T47D (cell line): ENCODE measurements around the gene BSN.

Source experiments
- DNase-seq, 2 experiments: peaks; one replicate each; pipeline versions ENCODE4 v3.0.0 to v3.0.0-alpha.2; 2011 to 2012; ENCODE audit warnings: low read depth in 1 of 2, low spot score in 1 of 2
- JUND ChIP-seq: IDR thresholded peaks from 2 replicates; pipeline ENCODE4 v1.6.1; 2012; ENCODE audit warnings: low read depth
- in situ Hi-C: cut with HindIII; loops from 2 replicates; pipeline ENCODE4 v1.10.0; 2016; ENCODE audit warnings: low sequenced_read_pairs, low pct_unique_long_range_greater_than_20kb

The BSN gene

GRCh38 chr3:49523756-49524747 is 30.2 kb upstream of the BSN start:
- in situ Hi-C loops: no loop called here
- no peak for TF ChIP-seq JUND
- DNase-seq: no peak

- in situ Hi-C loops: no loop called here
- no peak for DNase-seq
- no peak for TF ChIP-seq JUND
Measured at GRCh38 chr3:49529567-49529966, 24.7 kb upstream of the BSN start.

- TF ChIP-seq JUND: no peak
- in situ Hi-C loops: no loop called here
- no peak for DNase-seq
Measured at GRCh38 chr3:49530231-49530630, 24.0 kb upstream of the BSN start.

DNA sequence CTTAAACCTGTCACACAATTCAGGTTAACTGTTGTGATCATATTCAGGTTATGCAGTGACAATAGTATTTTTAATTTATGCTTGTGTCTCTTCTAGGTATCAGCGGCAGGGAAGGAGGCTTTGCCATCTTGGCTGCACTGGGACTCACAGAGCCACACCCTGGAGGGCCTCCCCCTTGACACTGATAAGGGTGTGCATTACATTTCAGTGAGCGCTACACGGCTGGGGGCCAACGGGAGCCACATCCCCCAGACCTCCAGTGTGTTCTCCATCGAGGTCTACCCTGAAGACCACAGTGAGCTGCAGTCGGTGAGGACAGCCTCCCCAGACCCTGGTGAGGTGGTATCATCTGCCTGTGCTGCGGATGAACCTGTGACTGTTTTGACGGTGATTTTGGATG is 23.6 kb upstream of the BSN start:
- no peak for DNase-seq
- no peak for TF ChIP-seq JUND
- in situ Hi-C loops: no loop called here

DNA sequence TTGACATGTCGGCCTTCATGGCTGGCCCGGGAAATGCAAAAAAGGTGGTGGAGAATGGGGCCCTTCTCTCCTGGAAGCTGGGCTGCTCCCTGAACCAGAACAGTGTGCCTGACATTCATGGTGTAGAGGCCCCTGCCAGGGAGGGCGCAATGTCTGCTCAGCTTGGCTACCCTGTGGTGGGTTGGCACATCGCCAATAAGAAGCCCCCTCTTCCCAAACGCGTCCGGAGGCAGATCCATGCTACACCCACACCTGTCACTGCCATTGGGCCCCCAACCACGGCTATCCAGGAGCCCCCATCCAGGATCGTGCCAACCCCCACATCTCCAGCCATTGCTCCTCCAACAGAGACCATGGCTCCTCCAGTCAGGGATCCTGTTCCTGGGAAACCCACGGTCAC is 23.1 kb upstream of the BSN start:
- TF ChIP-seq JUND: no peak
- in situ Hi-C loops: no loop called here
- DNase-seq: no peak

DNA sequence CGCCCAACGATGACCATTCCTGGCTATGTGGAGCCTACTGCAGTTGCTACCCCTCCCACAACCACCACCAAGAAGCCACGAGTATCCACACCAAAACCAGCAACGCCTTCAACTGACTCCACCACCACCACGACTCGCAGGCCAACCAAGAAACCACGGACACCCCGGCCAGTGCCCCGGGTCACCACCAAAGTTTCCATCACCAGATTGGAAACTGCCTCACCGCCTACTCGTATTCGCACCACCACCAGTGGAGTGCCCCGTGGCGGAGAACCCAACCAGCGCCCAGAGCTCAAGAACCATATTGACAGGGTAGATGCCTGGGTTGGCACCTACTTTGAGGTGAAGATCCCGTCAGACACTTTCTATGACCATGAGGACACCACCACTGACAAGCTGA is 22.6 kb upstream of the BSN start:
- in situ Hi-C loops: no loop called here
- no peak for DNase-seq
- TF ChIP-seq JUND: no peak

DNA sequence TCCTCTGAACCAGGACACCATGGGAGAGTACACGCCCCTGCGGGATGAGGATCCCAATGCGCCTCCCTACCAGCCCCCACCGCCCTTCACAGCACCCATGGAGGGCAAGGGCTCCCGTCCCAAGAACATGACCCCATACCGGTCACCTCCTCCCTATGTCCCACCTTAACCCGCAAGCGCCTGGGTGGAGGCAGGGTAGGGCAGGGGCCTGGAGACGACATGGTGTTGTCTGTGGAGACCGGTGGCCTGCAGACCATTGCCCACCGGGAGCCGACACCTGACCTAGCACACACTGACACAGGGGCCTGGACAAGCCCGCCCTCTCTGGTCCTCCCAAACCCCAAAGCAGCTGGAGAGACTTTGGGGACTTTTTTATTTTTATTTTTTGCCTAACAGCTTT is 21.2 kb upstream of the BSN start:
- in situ Hi-C loops: no loop called here
- no peak for TF ChIP-seq JUND
- no peak for DNase-seq

- no peak for TF ChIP-seq JUND
Measured at GRCh38 chr3:49533786-49534519, 20.3 kb upstream of the BSN start.

GRCh38 chr3:49534581-49535441 is 19.5 kb upstream of the BSN start:
- in situ Hi-C loops: no loop called here
- TF ChIP-seq JUND: no peak
- no peak for DNase-seq

More at GRCh38 chr3:49533786-49534519, 20.3 kb upstream of the BSN start:
- in situ Hi-C loops: no loop called here
- DNase-seq: no peak

DNA sequence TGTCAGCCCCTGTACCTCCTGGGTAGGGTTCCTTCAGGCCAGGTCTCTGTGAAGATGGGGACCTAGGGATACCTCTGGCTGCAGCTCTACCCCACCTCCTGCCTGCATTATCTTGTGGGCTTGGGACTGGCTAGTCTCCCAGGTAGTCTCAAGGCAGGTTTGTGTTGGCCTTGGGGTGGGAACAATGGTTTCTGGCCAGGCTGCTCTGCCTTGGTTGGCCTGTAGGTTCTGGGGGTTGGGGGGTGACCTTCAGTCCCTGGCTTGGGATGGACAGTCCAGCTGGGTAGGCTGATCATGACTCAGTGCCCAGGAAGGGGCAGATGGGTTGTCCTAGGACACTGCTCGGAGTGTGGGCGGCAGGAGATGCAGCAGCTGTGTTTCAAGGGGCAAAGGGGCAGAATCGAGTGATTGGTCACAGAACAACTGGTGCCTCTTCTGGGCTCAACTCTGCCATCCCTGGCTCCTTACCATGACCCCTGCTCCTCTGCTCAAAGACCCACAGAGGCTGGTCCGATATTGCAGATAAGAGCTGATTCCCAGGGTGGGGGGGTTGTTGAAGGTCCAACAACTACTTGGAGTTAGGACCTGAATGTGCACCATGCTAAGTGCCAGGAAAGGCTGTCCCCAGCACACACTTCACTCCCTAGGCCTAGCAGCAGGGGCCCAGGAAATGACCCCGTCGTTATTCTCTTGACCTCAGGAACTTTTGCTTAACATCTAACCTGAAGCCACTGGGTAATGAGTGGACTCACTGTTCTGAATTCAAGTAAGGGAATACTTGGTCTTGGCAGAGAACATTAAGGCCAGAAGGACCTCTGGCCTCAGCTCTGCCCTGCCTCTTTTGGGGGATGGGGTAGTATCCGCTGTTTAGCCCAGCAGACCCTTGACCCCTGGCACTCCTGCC is 18.1 kb upstream of the BSN start:
- in situ Hi-C loops: no loop called here
- TF ChIP-seq JUND: no peak
- no peak for DNase-seq

- no peak for DNase-seq
- no peak for TF ChIP-seq JUND
- in situ Hi-C loops: no loop called here
Measured at GRCh38 chr3:49536875-49537533, 17.3 kb upstream of the BSN start.
